Measurements from ENCODE around the gene TPSG1. TPM values are rescaled to one million over a fixed set of nuclear protein-coding genes. Genes with fewer than 3 reads are reported as not detected.
"Not testable (repeated sequence)": the region's sequence is repeated elsewhere in the genome, so short reads cannot be mapped to it uniquely, and the experiment has no call there.

Gene TPSG1
- total RNA-seq, 1 donor from 2014 or later, result not detected

- DNase-seq (ENCODE audit: low read depth in 2 of 2), result no peak
Measured at GRCh38 chr16:1215574-1216295, 9.3 kb downstream of the TPSG1 start.

- no peak for DNase-seq (ENCODE audit: low read depth in 2 of 2)
Measured at GRCh38 chr16:1214719-1215118, 10.3 kb downstream of the TPSG1 start.

- DNase-seq (ENCODE audit: low read depth in 2 of 2), result no peak
Measured at GRCh38 chr16:1213796-1214372, 11.2 kb downstream of the TPSG1 start.

- no peak for DNase-seq (ENCODE audit: low read depth in 2 of 2)
Measured at GRCh38 chr16:1213231-1213630, 11.8 kb downstream of the TPSG1 start.

GRCh38 chr16:1212616-1213194 lies 12.4 kb downstream of the TPSG1 start:
- no peak for DNase-seq (ENCODE audit: low read depth in 2 of 2)

- DNase-seq (ENCODE audit: low read depth in 2 of 2), result no peak
Measured at GRCh38 chr16:1211451-1212268, 13.4 kb downstream of the TPSG1 start.

- no peak for DNase-seq (ENCODE audit: low read depth in 2 of 2)
Measured at GRCh38 chr16:1210461-1210860, 14.6 kb downstream of the TPSG1 start.

GRCh38 chr16:1209081-1209480 lies 16.0 kb downstream of the TPSG1 start:
- DNase-seq (ENCODE audit: low read depth in 2 of 2), result no peak

GRCh38 chr16:1208239-1208830 lies 16.7 kb downstream of the TPSG1 start:
- no peak for DNase-seq (ENCODE audit: low read depth in 2 of 2)

GRCh38 chr16:1206786-1207185 lies 18.3 kb downstream of the TPSG1 start:
- no peak for DNase-seq (ENCODE audit: low read depth in 2 of 2)

GRCh38 chr16:1206326-1206725 lies 18.7 kb downstream of the TPSG1 start:
- no peak for DNase-seq (ENCODE audit: low read depth in 2 of 2)

- no peak for DNase-seq (ENCODE audit: low read depth in 2 of 2)
Measured at GRCh38 chr16:1204933-1205332, 20.1 kb downstream of the TPSG1 start.

- no peak for DNase-seq (ENCODE audit: low read depth in 2 of 2)
Measured at GRCh38 chr16:1202274-1202673, 22.8 kb downstream of the TPSG1 start.

- no peak for DNase-seq (ENCODE audit: low read depth in 2 of 2)
Measured at GRCh38 chr16:1201444-1201843, 23.6 kb downstream of the TPSG1 start.

- no peak for DNase-seq (ENCODE audit: low read depth in 2 of 2)
Measured at GRCh38 chr16:1200014-1200627, 24.9 kb downstream of the TPSG1 start.

- DNase-seq (ENCODE audit: low read depth in 2 of 2), result no peak
Measured at GRCh38 chr16:1199347-1200013, 25.6 kb downstream of the TPSG1 start.

- DNase-seq (ENCODE audit: low read depth in 2 of 2), result not testable (repeated sequence)
Measured at GRCh38 chr16:1198671-1199346, 26.3 kb downstream of the TPSG1 start.

- DNase-seq (ENCODE audit: low read depth in 2 of 2), result no peak
Measured at GRCh38 chr16:1198194-1198593, 26.9 kb downstream of the TPSG1 start.

GRCh38 chr16:1197237-1197866 lies 27.7 kb downstream of the TPSG1 start:
- no peak for DNase-seq (ENCODE audit: low read depth in 2 of 2)

GRCh38 chr16:1196494-1196893 lies 28.6 kb downstream of the TPSG1 start:
- no peak for DNase-seq (ENCODE audit: low read depth in 2 of 2)
